ENCODE data around the gene PCDHGA7. TPM values are rescaled to one million over a fixed set of nuclear protein-coding genes. Genes with fewer than 3 reads are reported as not detected.
"Not testable (repeated sequence)": the region's sequence is repeated elsewhere in the genome, so short reads cannot be mapped to it uniquely, and the experiment has no call there.

PCDHGA7 gene
- total RNA-seq, 1 experiment from 2014 or later = 0.43 TPM

GRCh38 chr5:141415275-141415618 lies 32.7 kb downstream of the PCDHGA7 start:
- BruUV-seq (replicated peaks); POLR2A ChIA-PET: not testable (repeated sequence)
- peaks cover 21% of the 10 kb centered on the region for H3K36me3 Mint-ChIP-seq (ENCODE audit: insufficient read depth, unreplicated experiment)

GRCh38 chr5:141417494-141418172 lies 35.1 kb downstream of the PCDHGA7 start, which contains the start of gene PCDHGB7:
TSS of gene PCDHGB7 (plus strand) at chr5:141417677. CDS start at chr5:141417860, 183 bp downstream.
- H3K4me1 ChIP-seq; H3K36me3 ChIP-seq (ENCODE audit: control insufficient read depth, insufficient read depth, low read length); DNase-seq; H3K4me3 ChIP-seq (ENCODE audit: low read depth, low read length); intact Hi-C loops (cut with micrococcal nuclease; ENCODE audit: unreplicated experiment); H3K4me1 Mint-ChIP-seq (ENCODE audit: low read depth, unreplicated experiment); H3K27me3 ChIP-seq (replicated peaks; ENCODE audit: control insufficient read depth, insufficient read depth, low read length); H3K4me3 Mint-ChIP-seq (ENCODE audit: unreplicated experiment); H3K27ac Mint-ChIP-seq (ENCODE audit: unreplicated experiment); BruUV-seq (replicated peaks); POLR2A ChIA-PET; CTCF ChIA-PET; H3K27me3 Mint-ChIP-seq (ENCODE audit: insufficient read depth, unreplicated experiment): not testable (repeated sequence)
- peaks cover 12% of the 10 kb centered on the region for H3K9me3 ChIP-seq
- Mint-ChIP-seq H3K9me3 (ENCODE audit: unreplicated experiment) (peaks cover 30% of the 10 kb centered on the region), H3K36me3 (ENCODE audit: insufficient read depth, unreplicated experiment) (peaks cover 27% of the 10 kb centered on the region)

More at GRCh38 chr5:141415275-141415618, 32.7 kb downstream of the PCDHGA7 start:
- H3K9me3 Mint-ChIP-seq (ENCODE audit: unreplicated experiment) = peaks cover 35% of the 10 kb centered on the region
- DNase-seq; H3K36me3 ChIP-seq (ENCODE audit: control insufficient read depth, insufficient read depth, low read length); H3K27ac Mint-ChIP-seq (ENCODE audit: unreplicated experiment); H3K4me1 Mint-ChIP-seq (ENCODE audit: low read depth, unreplicated experiment); H3K4me3 ChIP-seq (ENCODE audit: low read depth, low read length); CTCF ChIA-PET; H3K27me3 Mint-ChIP-seq (ENCODE audit: insufficient read depth, unreplicated experiment); H3K4me1 ChIP-seq; intact Hi-C loops (cut with micrococcal nuclease; ENCODE audit: unreplicated experiment); H3K4me3 Mint-ChIP-seq (ENCODE audit: unreplicated experiment); H3K27me3 ChIP-seq (replicated peaks; ENCODE audit: control insufficient read depth, insufficient read depth, low read length): not testable (repeated sequence)
- peaks cover 17% of the 10 kb centered on the region for H3K9me3 ChIP-seq

GRCh38 chr5:141419074-141419880 lies 36.7 kb downstream of the PCDHGA7 start:
- H3K9me3 ChIP-seq = peaks cover 16% of the 10 kb centered on the region
- ChIA-PET POLR2A (no interaction called here), CTCF (interaction anchor here (0.5 kb wide), 1 partner anchor 8 kb away, joined by 5 read pairs; no protein-coding TSS in a partner anchor)
- Mint-ChIP-seq H3K4me1 (ENCODE audit: low read depth, unreplicated experiment) (no peaks in the 10 kb centered on the region), H3K27ac (ENCODE audit: unreplicated experiment) (no peak overlapping the region), H3K36me3 (ENCODE audit: insufficient read depth, unreplicated experiment) (peaks cover 27% of the 10 kb centered on the region), H3K4me3 (ENCODE audit: unreplicated experiment) (no peak overlapping the region), H3K27me3 (ENCODE audit: insufficient read depth, unreplicated experiment) (no peaks in the 10 kb centered on the region), H3K9me3 (ENCODE audit: unreplicated experiment) (peaks cover 20% of the 10 kb centered on the region)
- no peaks in the 10 kb centered on the region for H3K4me1 ChIP-seq
- TF ChIP-seq CTCF (IDR thresholded peaks at IDR 0.05; ENCODE audit: insufficient read depth in 1 of 2, low read depth in 1 of 2, low read length in 1 of 2, severe bottlenecking in 1 of 2, unreplicated experiment in 1 of 2) = no peak
- intact Hi-C loops (cut with micrococcal nuclease; ENCODE audit: unreplicated experiment) = no loop called here
- H3K4me3 ChIP-seq (ENCODE audit: low read depth, low read length) = no peak overlapping the region
- H3K36me3 ChIP-seq (ENCODE audit: control insufficient read depth, insufficient read depth, low read length) = no peaks in the 10 kb centered on the region
- H3K27me3 ChIP-seq (replicated peaks; ENCODE audit: control insufficient read depth, insufficient read depth, low read length) = no peaks in the 10 kb centered on the region
- no TSS peak for BruUV-seq (replicated peaks)
- no peak for DNase-seq

Measured in Caco-2 (cell line).